Measurements from ENCODE around the gene OR2T27.
A peak's percentile ranks its signal among the peaks of the same experiment; 100 is the strongest.
"Not testable (repeated sequence)": the region's sequence is repeated elsewhere in the genome, so short reads cannot be mapped to it uniquely, and the experiment has no call there.

Gene OR2T27

DNA sequence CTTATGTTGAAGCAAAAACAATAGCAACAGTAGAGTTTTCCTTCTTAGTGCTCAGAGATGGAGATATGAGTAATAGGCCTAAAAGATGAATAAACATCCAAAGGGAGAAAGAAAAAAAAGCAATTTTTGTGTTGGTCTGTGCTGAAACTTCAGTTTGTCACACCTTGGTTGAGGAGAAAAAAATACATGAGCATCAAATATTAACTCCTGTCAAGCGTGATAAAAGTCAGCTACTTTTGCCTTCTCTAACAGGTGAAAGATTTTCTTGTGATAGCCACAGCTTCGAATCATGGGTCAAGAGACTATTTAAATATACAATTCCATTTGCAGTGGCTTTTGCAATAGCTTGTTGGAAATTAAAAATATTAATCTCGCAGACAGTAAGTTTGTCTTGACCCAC lies 14.4 kb downstream of the OR2T27 start:
- not testable (repeated sequence) for DNase-seq (ENCODE audit: low read depth)

DNA sequence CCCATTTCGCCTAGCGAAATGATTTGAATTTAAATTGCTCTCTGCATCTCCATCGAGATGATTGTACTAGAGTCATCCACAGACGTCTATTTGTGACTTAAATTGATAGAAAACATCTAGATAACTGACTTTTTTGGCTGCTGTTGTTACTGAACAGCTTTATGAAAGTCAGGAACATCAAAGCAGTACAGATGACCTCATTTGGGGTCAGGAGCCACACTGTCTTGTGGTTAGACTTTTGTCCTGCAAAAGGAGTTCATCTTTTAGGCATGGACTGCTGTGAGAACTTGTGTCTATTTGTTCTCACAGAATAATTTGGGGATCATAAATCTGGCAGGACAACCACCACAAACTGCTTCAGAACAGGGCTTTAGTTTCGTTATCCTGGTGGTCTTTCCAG lies 15.7 kb downstream of the OR2T27 start:
- not testable (repeated sequence) for DNase-seq (ENCODE audit: low read depth)

DNA sequence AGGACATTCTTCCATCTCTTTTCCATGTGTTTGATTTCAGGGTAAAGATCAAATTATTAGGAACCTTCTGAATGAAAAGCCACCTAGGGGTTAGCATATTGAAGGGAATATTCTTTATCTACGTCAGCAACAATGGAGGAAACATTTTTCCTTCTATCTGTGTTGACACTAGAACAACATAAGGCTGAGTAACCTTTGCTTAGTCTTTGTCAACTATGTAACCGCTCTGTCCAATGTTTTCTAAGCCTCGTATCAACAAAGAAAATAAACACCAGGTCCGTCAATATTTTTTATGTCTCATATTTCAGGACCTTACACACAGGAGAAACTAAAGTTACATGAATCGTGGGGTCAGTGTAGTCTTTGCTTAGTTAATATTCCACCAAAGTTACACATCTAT lies 18.7 kb downstream of the OR2T27 start:
- DNase-seq (ENCODE audit: low read depth): not testable (repeated sequence)

DNA sequence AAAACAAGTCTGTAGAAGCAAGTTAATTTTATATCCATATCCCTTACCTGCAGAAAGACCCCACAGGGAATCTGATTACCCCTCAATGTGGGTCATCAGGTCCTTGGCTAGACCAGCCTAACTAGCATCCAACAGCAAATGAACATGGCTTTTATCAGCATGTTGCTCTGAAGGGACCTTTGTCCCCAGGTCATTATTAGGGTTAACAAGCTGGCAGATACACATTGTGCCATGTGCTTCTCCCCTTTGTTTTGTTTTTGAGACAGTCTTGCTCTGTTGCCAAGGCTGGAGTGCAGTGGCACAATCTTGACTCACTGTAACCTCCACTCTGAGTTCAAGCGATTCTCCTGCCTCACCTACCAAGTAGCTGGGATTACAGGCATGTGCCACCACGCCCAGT lies 20.3 kb downstream of the OR2T27 start, which contains the start of gene OR2T11:
TSS of gene OR2T11 (minus strand) at position 101 of the 400 bp plus-strand sequence. CDS start 7,963 bp downstream, outside the sequence.
- not testable (repeated sequence) for DNase-seq (ENCODE audit: low read depth)

DNA sequence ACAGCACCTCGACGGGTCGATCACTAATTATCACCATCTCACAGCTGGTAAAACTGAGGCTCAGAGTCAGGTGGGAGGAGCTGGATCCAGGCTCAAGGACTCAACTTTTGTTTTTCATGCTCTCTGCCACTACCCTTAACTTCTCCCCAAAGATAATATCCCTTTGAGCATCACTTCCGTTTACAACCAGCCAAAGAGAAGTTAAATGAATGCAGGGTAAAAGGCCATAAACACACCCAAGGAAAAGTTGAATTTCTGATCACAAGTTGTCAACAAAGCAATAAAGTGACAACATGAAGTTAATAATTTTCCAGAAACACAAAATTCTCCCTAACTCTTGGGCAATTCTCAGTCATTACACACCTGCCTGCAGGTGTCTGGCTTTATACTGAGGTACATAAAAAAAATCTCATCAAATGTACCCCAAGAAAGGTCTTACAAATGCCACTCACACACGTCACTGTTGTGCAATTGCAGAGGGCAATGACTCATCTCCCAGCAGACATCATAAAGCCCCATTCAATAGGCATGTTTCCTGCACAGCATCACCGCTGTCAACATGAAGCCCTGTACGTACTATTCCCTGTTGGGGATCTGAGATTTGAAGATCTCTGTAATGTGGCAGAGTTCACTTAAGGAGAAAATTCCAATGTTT lies 23.8 kb downstream of the OR2T27 start:
- DNase-seq (ENCODE audit: low read depth): no peak

DNA sequence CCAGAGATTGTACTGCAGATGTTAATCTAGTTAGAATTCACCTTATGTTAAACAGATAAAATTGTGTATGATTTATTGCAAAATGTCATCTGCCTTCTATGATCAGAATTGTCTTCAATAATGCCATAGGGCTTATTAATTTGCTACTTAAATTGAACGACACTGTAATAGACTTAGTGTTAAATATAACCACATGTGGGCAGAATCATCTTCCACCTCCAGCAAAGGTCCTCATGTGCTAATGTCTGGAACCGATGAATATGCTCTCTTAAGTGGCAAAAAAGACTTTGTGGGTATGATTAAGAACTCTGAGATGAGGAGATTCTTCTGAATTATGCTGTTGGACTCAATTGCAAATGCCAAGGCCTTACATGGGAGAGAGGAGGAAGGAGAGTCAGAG lies 24.8 kb downstream of the OR2T27 start:
- DNase-seq (ENCODE audit: low read depth): no peak

DNA sequence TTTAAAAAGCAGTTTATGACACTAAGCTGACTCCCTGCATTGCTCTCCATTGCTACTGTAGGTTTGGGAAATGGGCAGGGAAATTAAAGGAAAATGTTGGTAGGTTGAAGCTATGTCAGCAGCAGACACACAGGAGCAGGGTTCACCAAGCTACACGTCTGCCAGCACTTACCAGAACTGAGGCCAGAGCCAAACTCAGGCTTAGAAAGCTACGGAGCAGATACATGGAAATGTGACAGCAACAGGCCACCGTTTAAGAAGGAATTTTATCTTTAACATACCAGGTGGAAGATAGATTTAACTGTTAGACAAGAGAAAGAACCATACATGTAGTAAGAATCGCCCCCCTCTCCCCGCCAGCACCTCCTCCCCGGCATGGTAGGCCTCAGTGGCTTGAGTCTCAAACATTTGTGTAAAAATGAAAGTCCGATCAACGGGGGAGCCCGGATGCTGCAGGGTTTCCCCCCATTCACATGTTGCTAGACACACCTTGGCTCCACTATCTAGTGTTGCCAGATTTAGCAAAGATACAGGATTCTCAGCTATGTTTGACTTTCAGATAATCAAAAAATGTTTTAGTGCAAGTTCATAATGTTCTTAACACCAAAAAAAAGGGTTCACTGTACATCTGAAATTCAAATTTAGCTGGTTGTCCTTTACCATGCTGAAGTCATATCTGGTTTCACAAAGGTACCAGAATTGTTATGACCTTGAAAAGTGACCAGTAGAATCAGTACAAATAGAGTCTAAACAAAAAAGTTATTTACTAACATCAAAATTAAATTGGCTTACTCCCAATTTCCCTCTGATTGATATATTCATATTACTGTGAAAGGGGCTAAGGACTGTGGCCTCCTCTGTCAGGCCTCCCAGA lies 27.1 kb downstream of the OR2T27 start:
- no peak for DNase-seq (ENCODE audit: low read depth)

DNA sequence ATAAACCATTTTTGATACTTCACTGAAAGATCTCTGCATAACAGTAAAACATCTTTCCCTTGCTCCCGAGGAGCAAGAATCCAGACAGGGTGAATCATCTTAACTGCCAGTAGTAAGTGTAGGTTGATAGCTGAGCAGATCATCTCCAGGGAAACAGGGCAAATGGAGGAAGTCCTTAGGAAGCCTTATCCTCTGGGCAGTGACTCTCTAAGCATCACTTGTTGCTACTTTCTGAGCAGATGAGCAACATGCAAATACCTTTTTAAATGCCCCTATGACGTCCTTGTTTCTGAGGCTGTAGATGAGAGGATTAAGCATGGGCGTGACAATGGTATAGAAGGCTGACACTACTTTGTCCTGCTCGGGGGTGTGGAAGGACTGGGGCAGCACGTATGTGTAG lies 29.4 kb downstream of the OR2T27 start:
- DNase-seq (ENCODE audit: low read depth): no peak

DNA sequence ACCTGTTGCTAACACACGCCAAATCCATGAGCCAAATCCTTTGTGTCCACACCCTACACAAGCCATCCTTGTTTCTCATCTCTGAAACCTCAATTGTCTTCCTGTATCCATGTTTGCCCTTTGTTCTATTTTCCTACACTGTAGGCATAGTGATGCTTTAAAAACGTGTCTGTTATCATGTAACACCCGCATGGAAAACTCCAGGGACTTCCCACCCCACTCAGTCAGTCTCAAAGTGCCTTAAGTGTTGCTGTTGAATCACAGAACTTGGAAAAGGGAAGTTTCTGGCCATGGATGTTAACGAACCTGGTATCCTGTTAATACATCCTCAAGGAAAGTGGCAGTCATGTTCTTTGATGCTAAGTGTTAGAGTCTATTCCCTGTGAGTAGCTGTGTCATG lies 30.2 kb downstream of the OR2T27 start:
- no peak for DNase-seq (ENCODE audit: low read depth)

DNA sequence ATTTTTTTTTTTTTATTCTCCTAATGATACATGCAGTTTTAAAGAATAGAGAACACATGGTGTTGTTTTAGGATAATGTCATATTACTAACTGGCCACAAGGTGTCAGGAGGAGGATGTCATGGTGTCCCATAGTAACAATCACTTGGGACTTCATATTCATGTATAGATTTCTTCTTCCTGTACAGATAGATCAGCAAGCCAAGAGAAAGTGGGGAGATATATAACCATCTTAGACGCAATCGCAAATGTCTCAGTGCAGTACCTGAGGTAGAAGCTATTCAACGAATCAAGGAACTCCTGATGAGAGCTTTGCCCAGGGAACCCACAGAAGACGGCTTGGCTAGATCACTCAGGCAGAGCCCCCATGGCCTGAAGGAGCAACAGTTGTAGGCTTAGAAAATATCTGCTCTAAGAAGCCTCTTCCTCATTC lies 32.7 kb downstream of the OR2T27 start:
- DNase-seq (ENCODE audit: low read depth): no peak

DNA sequence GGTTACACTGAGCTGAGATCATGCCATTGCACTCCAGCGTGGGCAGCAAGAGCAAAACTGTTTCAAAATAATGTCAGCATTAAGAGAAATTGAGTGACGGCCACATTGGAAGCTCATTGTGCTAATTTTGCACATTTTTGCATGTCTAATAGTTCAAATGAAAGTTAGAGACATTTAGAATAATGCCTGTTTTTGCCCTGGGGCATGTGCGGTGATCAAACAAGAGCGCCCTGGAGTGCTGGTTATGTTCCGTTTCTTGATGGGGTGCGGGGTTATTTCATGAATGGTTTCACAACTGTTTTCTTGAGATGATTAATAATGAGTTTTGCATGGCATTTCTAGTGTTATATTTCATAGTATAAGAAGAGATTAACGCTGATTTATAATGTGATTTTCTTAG lies 33.6 kb downstream of the OR2T27 start:
- DNase-seq (ENCODE audit: low read depth): no peak

DNA sequence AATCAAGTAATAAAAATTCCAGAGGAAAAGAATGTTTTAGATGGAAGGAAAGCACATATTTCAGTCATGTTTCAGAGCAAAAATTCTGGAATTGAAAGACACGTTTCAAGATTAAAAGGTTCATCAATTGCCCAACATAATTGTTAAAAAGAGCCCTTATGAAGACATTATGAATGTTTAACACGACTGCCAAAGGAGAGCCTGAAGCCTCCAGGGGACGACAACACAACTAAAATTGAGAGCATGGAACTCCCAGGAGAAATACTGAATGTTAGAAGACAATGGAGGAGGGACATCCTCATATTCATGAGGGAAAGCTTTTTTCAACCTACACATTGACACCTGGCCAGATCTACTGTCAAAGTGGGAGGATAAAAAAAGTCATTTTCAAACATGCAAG lies 36.5 kb downstream of the OR2T27 start:
- DNase-seq (ENCODE audit: low read depth): peak; percentile 24

DNA sequence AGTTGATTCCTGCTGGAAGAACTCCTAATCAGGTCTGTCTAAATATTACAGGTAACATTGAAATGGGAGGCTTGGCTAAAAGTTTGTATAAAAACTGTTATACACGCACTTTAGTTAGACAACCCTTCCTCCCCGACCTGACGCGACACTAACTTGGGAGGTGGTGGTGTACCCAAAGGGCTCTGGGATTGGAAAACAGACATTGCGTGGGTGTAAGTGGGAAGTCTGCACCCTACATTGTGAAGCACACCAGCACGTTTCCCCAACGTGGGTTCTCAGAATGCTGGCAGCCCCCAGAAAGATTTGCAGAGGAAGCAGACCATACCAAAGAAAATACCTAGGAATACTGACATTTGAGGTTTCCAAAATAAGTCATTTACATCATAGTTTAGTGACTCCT lies 37.2 kb downstream of the OR2T27 start:
- DNase-seq (ENCODE audit: low read depth): no peak

DNA sequence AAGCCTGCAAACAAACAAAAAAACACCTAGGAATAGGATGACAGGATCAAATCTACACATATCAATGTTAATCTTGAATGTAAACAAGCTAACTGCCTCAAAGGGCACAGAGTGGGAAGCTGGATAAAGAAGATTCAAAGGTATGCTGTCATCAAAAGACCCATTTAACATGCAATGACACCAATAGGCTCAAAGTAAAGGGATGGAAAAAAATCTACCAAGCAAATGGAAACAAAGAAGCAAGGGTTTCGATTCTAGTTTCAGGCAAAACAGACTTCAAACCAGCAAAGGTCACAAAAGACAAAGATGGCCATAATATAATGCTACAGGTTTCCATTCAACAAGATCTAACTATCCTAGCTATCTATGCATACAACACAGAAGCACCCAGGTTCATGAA lies 41.6 kb downstream of the OR2T27 start:
- no peak for DNase-seq (ENCODE audit: low read depth)

DNA sequence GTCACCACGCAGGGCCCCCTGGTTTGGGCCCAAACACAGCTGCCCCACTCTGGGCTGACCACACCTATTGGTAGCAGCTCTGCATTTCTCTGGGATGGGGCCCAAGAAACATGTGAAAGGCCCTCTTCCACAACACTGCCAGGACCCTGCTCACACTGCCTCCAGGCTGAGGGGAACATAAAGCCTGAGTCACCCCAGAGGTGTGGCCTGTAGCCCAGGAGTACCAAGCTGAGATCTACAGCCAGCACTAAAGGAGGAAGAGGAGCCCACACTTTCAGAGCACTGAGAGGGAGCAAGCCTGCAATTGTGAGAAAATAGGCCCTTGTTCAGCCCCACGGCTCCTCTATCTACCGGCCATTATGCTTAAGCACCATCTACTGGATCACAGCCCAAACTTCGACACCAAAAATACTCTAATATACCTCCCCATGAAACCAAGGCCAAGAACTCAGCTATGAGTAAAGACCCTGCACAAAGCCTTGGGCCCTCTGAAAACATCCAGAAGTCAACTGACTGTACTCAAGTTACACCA lies 43.4 kb downstream of the OR2T27 start:
- no peak for DNase-seq (ENCODE audit: low read depth)

DNA sequence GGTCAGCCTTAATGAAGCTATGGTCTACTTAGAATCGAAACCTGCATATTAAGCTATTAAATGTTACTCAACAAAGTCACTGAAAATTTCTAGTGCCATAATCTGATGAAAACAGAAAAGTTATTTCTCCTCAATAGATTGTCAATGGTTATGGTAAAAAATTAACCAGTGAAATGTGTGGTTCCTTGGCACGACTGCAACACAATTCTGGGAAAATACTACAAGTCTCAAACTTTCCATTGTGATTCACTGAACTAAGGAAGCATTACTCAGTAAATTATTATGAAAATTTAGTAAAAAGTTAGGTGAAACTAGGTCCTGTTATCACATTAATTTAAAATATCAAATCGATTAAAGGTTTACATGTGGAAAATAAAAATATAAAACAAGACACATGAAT lies 45.0 kb downstream of the OR2T27 start:
- no peak for DNase-seq (ENCODE audit: low read depth)

All from stimulated activated CD4-positive, alpha-beta T cell treated with anti-CD3 and anti-CD28 coated beads, Interleukin-2, amount 100 ng/mL, for 4 hours (primary cell).